HCT116 (cell line): Measurements from ENCODE around the gene PRPF39. TPM values are rescaled to one million over a fixed set of nuclear protein-coding genes. Genes with fewer than 3 reads are reported as not detected.

Experiments
- ATAC-seq: fragments of 200-7000 bp; cut with Tn5 transposase; 2 replicates; pipeline ENCODE4 v1.9.1; 2020; ENCODE audit warnings: mild to moderate bottlenecking, moderate library complexity
- Bru-seq: library from RNA; stranded (reverse); fragments of 400-500 nt; gene quantifications from one replicate; lab custom pipeline; 2021; lab: Mats Ljungman, UMichigan
- BruChase-seq, 2 experiments: library from RNA; stranded (reverse); fragments of 400-500 nt; gene quantifications; one replicate each; lab custom pipeline; 2021; lab: Mats Ljungman, UMichigan
- BruUV-seq: library from RNA; stranded (reverse); fragments of 400-500 nt; replicated peaks from 2 replicates; lab custom pipeline; 2021; lab: Mats Ljungman, UMichigan
- CTCF ChIA-PET: fragments of 300-600 bp; sonication (Branson Sonifier 250); formaldehyde crosslinking; loops from one replicate; lab custom pipeline; 2021; ENCODE audit warnings: antibody characterized with exemption; lab: Charles Lee
- POLR2A ChIA-PET: fragments of 300-600, 350-600 bp; sonication (Branson Sonifier 250); formaldehyde crosslinking; loops from one replicate; lab custom pipeline; 2021; ENCODE audit warnings: antibody characterized with exemption; lab: Charles Lee
- RAD21 ChIA-PET, 2 experiments: fragments of 300-600 bp; sonication (Branson Sonifier 250); formaldehyde crosslinking; loops; one replicate each; lab custom pipeline; 2023; ENCODE audit warnings: low total read pairs in 2 of 2; ENCODE audit not compliant: uncharacterized antibody in 2 of 2, unreplicated experiment in 2 of 2, low non-redundant PET in 1 of 2; lab: Charles Lee
- DNase-seq: peaks from one replicate; pipeline ENCODE4 v3.0.0-alpha.2; 2010; ENCODE audit warnings: low read depth, low spot score
- H2AFZ ChIP-seq: fragments of 200-600 bp; shearing (Covaris generic), sonication (generic); 2 replicates; pipeline ENCODE4 v1.6.1; 2017; ENCODE audit warnings: low read depth, mixed run types, mixed read lengths, antibody characterized with exemption, low read length; ENCODE audit not compliant: poor library complexity, severe bottlenecking
- H3K27ac ChIP-seq: 2 replicates; pipeline ENCODE4 v1.5.1; 2012; ENCODE audit warnings: low read depth, low read length
- H3K27me3 ChIP-seq: fragments of 200-600 bp; sonication (generic); 2 replicates; pipeline ENCODE4 v1.6.1; 2016; ENCODE audit warnings: mixed run types, low read length, mixed read lengths; ENCODE audit not compliant: insufficient read depth
- H3K36me3 ChIP-seq, 2 experiments: fragments of 200-500 bp in 1 of 2; fragments of 200-600 bp in 1 of 2; sonication (Bioruptor generic) in 1 of 2; sonication (generic) in 1 of 2; 2 replicates each; pipeline versions ENCODE4 v1.5.1 to v1.6.1; 2014 to 2016; ENCODE audit warnings: low read length in 2 of 2, inconsistent platforms in 1 of 2, mixed read lengths in 1 of 2, mixed run types in 1 of 2; ENCODE audit not compliant: insufficient read depth in 2 of 2, control insufficient read depth in 1 of 2
- H3K4me1 ChIP-seq, 2 experiments: fragments of 200-600 bp in 1 of 2; sonication (generic) in 1 of 2; 2 replicates each; pipeline versions ENCODE4 v1.5.1 to v1.6.1; 2012 to 2017; ENCODE audit warnings: low read length in 2 of 2, inconsistent platforms in 1 of 2, mild to moderate bottlenecking in 1 of 2, mixed read lengths in 1 of 2, mixed run types in 1 of 2, moderate library complexity in 1 of 2; ENCODE audit not compliant: insufficient read depth in 2 of 2, control insufficient read depth in 1 of 2
- H3K4me2 ChIP-seq: fragments of 200-600 bp; sonication (generic); 2 replicates; pipeline ENCODE4 v1.6.1; 2017; ENCODE audit warnings: mixed run types, low read length, mixed read lengths
- H3K4me3 ChIP-seq, 2 experiments: fragments of 200-600 bp in 1 of 2; sonication (generic) in 1 of 2; replicated peaks in 1 of 2; 2 replicates each; pipeline ENCODE4 v1.5.1; 2011 to 2016; ENCODE audit warnings: low read length in 2 of 2, control low read depth in 1 of 2, low read depth in 1 of 2, mild to moderate bottlenecking in 1 of 2, mixed read lengths in 1 of 2, mixed run types in 1 of 2
- H3K79me2 ChIP-seq: fragments of 200-600 bp; sonication (generic); 2 replicates; pipeline ENCODE4 v1.6.1; 2017; ENCODE audit warnings: mild to moderate bottlenecking, mixed run types, low read length, moderate library complexity, mixed read lengths; ENCODE audit not compliant: insufficient read depth
- H3K9ac ChIP-seq: fragments of 200-600 bp; sonication (generic); 2 replicates; pipeline ENCODE4 v1.6.1; 2016; ENCODE audit warnings: low read length, mixed read lengths
- H3K9me2 ChIP-seq: fragments of 200-600 bp; sonication (generic), shearing (Covaris generic); 2 replicates; pipeline ENCODE4 v1.6.1; 2017; ENCODE audit warnings: mixed run types, mild to moderate bottlenecking, moderate library complexity; ENCODE audit not compliant: insufficient read depth
- H3K9me3 ChIP-seq, 2 experiments: fragments of 200-500 bp in 1 of 2; fragments of 200-600 bp in 1 of 2; sonication (Bioruptor generic) in 1 of 2; sonication (generic) in 1 of 2; 2 replicates each; pipeline ENCODE4 v1.6.1; 2014 to 2017; ENCODE audit warnings: low read length in 2 of 2, mixed read lengths in 2 of 2, inconsistent platforms in 1 of 2, low read depth in 1 of 2, mild to moderate bottlenecking in 1 of 2, mixed run types in 1 of 2, moderate library complexity in 1 of 2; ENCODE audit not compliant: control insufficient read depth in 1 of 2, insufficient read depth in 1 of 2
- H4K20me1 ChIP-seq: fragments of 200-600 bp; sonication (generic), shearing (Covaris generic); 2 replicates; pipeline ENCODE4 v1.6.1; 2017; ENCODE audit warnings: mixed run types, mild to moderate bottlenecking, moderate library complexity; ENCODE audit not compliant: insufficient read depth
- CBX3 ChIP-seq: IDR thresholded peaks from 2 replicates; pipeline ENCODE4 v1.6.1; 2012; ENCODE audit warnings: low read depth
- ELF1 ChIP-seq: IDR thresholded peaks from 2 replicates; pipeline ENCODE4 v1.6.1; 2012; ENCODE audit warnings: low read depth, borderline replicate concordance
- EZH2 ChIP-seq: fragments of 200-600 bp; sonication (generic); IDR thresholded peaks from 2 replicates; pipeline ENCODE4 v1.6.1; 2017; ENCODE audit warnings: antibody characterized with exemption, mixed run types
- EZH2phosphoT487 ChIP-seq: fragments of 200-600 bp; IDR thresholded peaks from 2 replicates; pipeline ENCODE4 v1.6.1; 2018; ENCODE audit warnings: antibody characterized with exemption, borderline replicate concordance
- JUND ChIP-seq: IDR thresholded peaks from 2 replicates; pipeline ENCODE4 v1.6.1; 2012
- POLR2A ChIP-seq: IDR thresholded peaks from 2 replicates; pipeline ENCODE4 v1.7.0; 2011; ENCODE audit warnings: borderline replicate concordance; ENCODE audit not compliant: insufficient read depth, insufficient read length; ENCODE audit errors: extremely low read depth
- POLR2AphosphoS5 ChIP-seq: IDR thresholded peaks from 2 replicates; pipeline ENCODE4 v1.6.1; 2011; ENCODE audit warnings: mild to moderate bottlenecking, low read depth, low read length, moderate library complexity
- RAD21 ChIP-seq: IDR thresholded peaks from 2 replicates; pipeline ENCODE4 v1.6.1; 2012; ENCODE audit warnings: low read depth, mild to moderate bottlenecking
- SIN3A ChIP-seq: IDR thresholded peaks from 2 replicates; pipeline ENCODE4 v1.6.1; 2012; ENCODE audit warnings: low read depth
- SP1 ChIP-seq: IDR thresholded peaks from 2 replicates; pipeline ENCODE4 v1.6.1; 2012; ENCODE audit warnings: low read depth
- SRF ChIP-seq: IDR thresholded peaks from 2 replicates; pipeline ENCODE4 v1.6.1; 2012; ENCODE audit warnings: low read depth
- TCF7L2 ChIP-seq: IDR thresholded peaks from 2 replicates; pipeline ENCODE4 v1.7.0; 2011; ENCODE audit warnings: borderline replicate concordance, inconsistent platforms; ENCODE audit not compliant: insufficient read depth, insufficient read length; ENCODE audit errors: extremely low read depth
- YY1 ChIP-seq: IDR thresholded peaks from 2 replicates; pipeline ENCODE4 v1.6.1; 2011; ENCODE audit warnings: low read length, low read depth, moderate library complexity, mild to moderate bottlenecking; ENCODE audit not compliant: insufficient replicate concordance; ENCODE audit errors: extremely low read depth
- ZFX ChIP-seq: fragments of 450-650 bp; IDR thresholded peaks from 2 replicates; pipeline ENCODE4 v1.6.1; 2017
- intact Hi-C: fragments of 100-400 bp; cut with micrococcal nuclease; formaldehyde crosslinking; loops from 2 replicates; pipeline ENCODE4 v1.10.0; 2022
- long read RNA-seq: library from polyadenylated mRNA; unstranded; transcript quantifications from one replicate; pipeline ENCODE4 v2.0.0, GENCODE V29; 2021; ENCODE audit not compliant: unreplicated experiment
- polyA plus RNA-seq: library from polyadenylated mRNA; unstranded; fragments of >200 nt; gene quantifications from 2 replicates; pipeline ENCODE4 v1.2.1, GENCODE V29; 2012; ENCODE audit warnings: missing spikeins
- total RNA-seq: library from RNA; stranded (reverse); gene quantifications from one replicate; pipeline ENCODE4 v1.2.1, GENCODE V29; 2021; ENCODE audit not compliant: unreplicated experiment
- TF ChIP-seq, protein P1 (sequence below), 3 experiments: fragments of 200-600 bp in 1 of 3; sonication (generic) in 1 of 3; IDR thresholded peaks in 2 of 3; conservative IDR thresholded peaks in 1 of 3; 2 replicates each; pipeline ENCODE4 v1.5.1; 2012 to 2017; ENCODE audit warnings: low read depth in 2 of 3, low read length in 2 of 3, antibody characterized with exemption in 1 of 3, borderline replicate concordance in 1 of 3, control low read depth in 1 of 3, mild to moderate bottlenecking in 1 of 3, mixed read lengths in 1 of 3, mixed run types in 1 of 3, moderate library complexity in 1 of 3; ENCODE audit not compliant: insufficient read depth in 1 of 3
- TF ChIP-seq, protein P2 (sequence below): IDR thresholded peaks from 2 replicates; pipeline ENCODE4 v1.6.1; 2012
- TF ChIP-seq, protein P3 (sequence below): IDR thresholded peaks from 2 replicates; pipeline ENCODE4 v1.6.1; 2012
- TF ChIP-seq, protein P4 (sequence below): IDR thresholded peaks from 2 replicates; pipeline ENCODE4 v1.6.1; 2011; ENCODE audit warnings: mild to moderate bottlenecking, low read length, moderate library complexity; ENCODE audit not compliant: insufficient replicate concordance; ENCODE audit errors: extremely low read depth

Gene PRPF39, protein sequence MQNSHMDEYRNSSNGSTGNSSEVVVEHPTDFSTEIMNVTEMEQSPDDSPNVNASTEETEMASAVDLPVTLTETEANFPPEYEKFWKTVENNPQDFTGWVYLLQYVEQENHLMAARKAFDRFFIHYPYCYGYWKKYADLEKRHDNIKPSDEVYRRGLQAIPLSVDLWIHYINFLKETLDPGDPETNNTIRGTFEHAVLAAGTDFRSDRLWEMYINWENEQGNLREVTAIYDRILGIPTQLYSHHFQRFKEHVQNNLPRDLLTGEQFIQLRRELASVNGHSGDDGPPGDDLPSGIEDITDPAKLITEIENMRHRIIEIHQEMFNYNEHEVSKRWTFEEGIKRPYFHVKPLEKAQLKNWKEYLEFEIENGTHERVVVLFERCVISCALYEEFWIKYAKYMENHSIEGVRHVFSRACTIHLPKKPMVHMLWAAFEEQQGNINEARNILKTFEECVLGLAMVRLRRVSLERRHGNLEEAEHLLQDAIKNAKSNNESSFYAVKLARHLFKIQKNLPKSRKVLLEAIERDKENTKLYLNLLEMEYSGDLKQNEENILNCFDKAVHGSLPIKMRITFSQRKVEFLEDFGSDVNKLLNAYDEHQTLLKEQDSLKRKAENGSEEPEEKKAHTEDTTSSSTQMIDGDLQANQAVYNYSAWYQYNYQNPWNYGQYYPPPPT
- total RNA-seq (44.7 TPM), Bru-seq, nascent RNA (percentile 94 among the genes with signal in this experiment), BruChase-seq, experiment 1, labeled RNA remaining after a 6-hour chase (percentile 91 among the genes with signal in this experiment), BruChase-seq, experiment 2, labeled RNA remaining after a 2-hour chase (percentile 91 among the genes with signal in this experiment)
- 21.2 and 25.5 TPM in 2 replicates for polyA plus RNA-seq
- long read RNA-seq, transcript PRPF39-201 (14 exons, 2,868 nt) = major isoform, 36 of 118 reads
- long read RNA-seq, partial matches to known transcripts = 13 of 118 reads
- long read RNA-seq, other reads (novel, unspliced or antisense) = 65 of 118 reads

DNA sequence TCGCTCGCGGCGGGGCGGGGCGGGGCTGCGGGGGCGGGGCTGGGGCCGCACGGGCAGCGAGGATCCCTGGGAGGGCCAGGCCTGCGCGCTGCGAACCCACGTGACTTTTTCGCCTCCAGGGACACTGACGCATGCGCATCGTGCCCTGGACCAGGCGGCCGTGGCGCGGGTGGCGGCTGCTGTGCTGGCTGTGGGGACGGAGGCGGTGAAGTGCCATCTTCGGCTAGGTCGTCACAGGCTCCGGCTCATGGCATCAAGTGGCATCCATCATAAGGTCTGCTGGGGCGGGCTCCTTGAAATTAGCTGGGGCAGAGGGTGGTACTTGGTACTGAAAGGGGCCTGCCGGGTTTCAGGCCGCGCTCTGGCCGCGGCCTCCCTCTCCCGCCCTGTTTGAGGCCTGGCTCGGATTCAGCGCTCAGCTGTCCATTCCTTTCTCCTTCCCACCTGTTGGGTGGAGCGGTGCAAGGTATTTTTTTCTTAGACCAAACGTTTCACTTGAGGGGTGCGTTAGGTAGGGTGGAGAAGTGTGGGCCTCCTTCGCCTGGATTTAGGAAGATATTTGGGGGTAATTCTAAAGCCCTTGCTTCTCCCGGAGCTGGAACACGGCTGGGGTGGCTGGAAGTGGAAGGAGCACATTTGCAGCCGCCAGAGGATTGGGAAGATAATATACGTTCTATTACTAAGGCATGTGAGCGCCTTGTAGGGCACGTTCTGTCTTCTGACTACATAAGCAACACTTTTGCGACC lies at the start of gene PRPF39:
TSS of gene PRPF39 (plus strand) at position 141 of the 747 bp plus-strand sequence. CDS start 11,124 bp downstream, outside the sequence.
- TF ChIP-seq, protein P1, sequence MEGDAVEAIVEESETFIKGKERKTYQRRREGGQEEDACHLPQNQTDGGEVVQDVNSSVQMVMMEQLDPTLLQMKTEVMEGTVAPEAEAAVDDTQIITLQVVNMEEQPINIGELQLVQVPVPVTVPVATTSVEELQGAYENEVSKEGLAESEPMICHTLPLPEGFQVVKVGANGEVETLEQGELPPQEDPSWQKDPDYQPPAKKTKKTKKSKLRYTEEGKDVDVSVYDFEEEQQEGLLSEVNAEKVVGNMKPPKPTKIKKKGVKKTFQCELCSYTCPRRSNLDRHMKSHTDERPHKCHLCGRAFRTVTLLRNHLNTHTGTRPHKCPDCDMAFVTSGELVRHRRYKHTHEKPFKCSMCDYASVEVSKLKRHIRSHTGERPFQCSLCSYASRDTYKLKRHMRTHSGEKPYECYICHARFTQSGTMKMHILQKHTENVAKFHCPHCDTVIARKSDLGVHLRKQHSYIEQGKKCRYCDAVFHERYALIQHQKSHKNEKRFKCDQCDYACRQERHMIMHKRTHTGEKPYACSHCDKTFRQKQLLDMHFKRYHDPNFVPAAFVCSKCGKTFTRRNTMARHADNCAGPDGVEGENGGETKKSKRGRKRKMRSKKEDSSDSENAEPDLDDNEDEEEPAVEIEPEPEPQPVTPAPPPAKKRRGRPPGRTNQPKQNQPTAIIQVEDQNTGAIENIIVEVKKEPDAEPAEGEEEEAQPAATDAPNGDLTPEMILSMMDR (IDR thresholded peaks at IDR 0.05 in 2 of 3, conservative IDR thresholded peaks at IDR 0.05 in 1 of 3; ENCODE audit: borderline replicate concordance in 1 of 3, insufficient read depth in 1 of 3, low read depth in 2 of 3, low read length in 2 of 3) = no peak
- no peak for TF ChIP-seq JUND
- no peak for TF ChIP-seq EZH2phosphoT487
- TF ChIP-seq, protein P2, sequence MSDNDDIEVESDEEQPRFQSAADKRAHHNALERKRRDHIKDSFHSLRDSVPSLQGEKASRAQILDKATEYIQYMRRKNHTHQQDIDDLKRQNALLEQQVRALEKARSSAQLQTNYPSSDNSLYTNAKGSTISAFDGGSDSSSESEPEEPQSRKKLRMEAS = peak; percentile 60; the same call in 1 of the 2 replicates
- TF ChIP-seq SRF = no peak
- TF ChIP-seq POLR2AphosphoS5 = peak; percentile 95
- no peak for TF ChIP-seq SP1
- TF ChIP-seq, protein P3, sequence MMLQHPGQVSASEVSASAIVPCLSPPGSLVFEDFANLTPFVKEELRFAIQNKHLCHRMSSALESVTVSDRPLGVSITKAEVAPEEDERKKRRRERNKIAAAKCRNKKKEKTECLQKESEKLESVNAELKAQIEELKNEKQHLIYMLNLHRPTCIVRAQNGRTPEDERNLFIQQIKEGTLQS = no peak
- TF ChIP-seq, protein P4, sequence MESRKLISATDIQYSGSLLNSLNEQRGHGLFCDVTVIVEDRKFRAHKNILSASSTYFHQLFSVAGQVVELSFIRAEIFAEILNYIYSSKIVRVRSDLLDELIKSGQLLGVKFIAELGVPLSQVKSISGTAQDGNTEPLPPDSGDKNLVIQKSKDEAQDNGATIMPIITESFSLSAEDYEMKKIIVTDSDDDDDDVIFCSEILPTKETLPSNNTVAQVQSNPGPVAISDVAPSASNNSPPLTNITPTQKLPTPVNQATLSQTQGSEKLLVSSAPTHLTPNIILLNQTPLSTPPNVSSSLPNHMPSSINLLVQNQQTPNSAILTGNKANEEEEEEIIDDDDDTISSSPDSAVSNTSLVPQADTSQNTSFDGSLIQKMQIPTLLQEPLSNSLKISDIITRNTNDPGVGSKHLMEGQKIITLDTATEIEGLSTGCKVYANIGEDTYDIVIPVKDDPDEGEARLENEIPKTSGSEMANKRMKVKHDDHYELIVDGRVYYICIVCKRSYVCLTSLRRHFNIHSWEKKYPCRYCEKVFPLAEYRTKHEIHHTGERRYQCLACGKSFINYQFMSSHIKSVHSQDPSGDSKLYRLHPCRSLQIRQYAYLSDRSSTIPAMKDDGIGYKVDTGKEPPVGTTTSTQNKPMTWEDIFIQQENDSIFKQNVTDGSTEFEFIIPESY = no peak
- peak; percentile 6 for TF ChIP-seq YY1
- TF ChIP-seq EZH2 = no peak
- no peak for TF ChIP-seq ELF1
- no peak for TF ChIP-seq RAD21
- TF ChIP-seq SIN3A = peak; percentile 70; the same call in 1 of the 2 replicates
- no peak; the same call in 1 of the 2 replicates for TF ChIP-seq CBX3
- TF ChIP-seq POLR2A = peak; percentile 62
- TF ChIP-seq ZFX = peak; percentile 98
- no peak for TF ChIP-seq TCF7L2
- TF ChIP-seq, all 23 proteins: peak for 6
- POLR2A ChIA-PET = no interaction called here
- H3K4me1 ChIP-seq = peaks cover 5 to 16% of the 10 kb centered on the region in 2 experiments; a peak in 3 of 4 replicates
- ATAC-seq (peak; percentile 93), DNase-seq (peak; percentile 77)
- H3K27ac ChIP-seq = peak within 1 kb of the TSS; percentile 80
- peaks cover 0 to 3% of the 10 kb centered on the region in 2 experiments; a peak in 1 of 4 replicates for H3K36me3 ChIP-seq
- peak within 1 kb of the TSS; percentile 96 for H3K9ac ChIP-seq
- H4K20me1 ChIP-seq = peaks cover 21% of the 10 kb centered on the region; the same call in 1 of the 2 replicates
- BruUV-seq = TSS peak; percentile 58
- peak within 1 kb of the TSS; percentile 84 for H3K4me2 ChIP-seq
- CTCF ChIA-PET = no interaction called here
- H3K27me3 ChIP-seq = no peaks in the 10 kb centered on the region
- peak within 1 kb of the TSS; percentile 95 to 96 for H3K4me3 ChIP-seq
- peak within 1 kb of the TSS; percentile 92 for H2AFZ ChIP-seq
- intact Hi-C loops = no loop called here
- H3K9me3 ChIP-seq = no peaks in the 10 kb centered on the region
- no peaks in the 10 kb centered on the region for H3K9me2 ChIP-seq
- peaks cover 53% of the 10 kb centered on the region for H3K79me2 ChIP-seq
- RAD21 ChIA-PET = no interaction called here
